Gastroesophageal sphincter (tissue), 4 donors: ENCODE measurements around the gene BRMS1. TPM values are rescaled to one million over a fixed set of nuclear protein-coding genes. Genes with fewer than 3 reads are reported as not detected.

Experiments
- ATAC-seq: fragments of 150-250 bp; one replicate; pipeline ENCODE4 v1.9.1; 2016; ENCODE audit warnings: mild to moderate bottlenecking, moderate library complexity
- H3K27ac ChIP-seq, 4 donors: fragments of 200-600 bp; sonication (generic) in 3 of 4; 1 replicate in 3 of 4; 2 replicates in 1 of 4; pipeline ENCODE4 v1.5.1; 2016 to 2019
- H3K27me3 ChIP-seq: fragments of 200-600 bp; sonication (generic); one replicate; pipeline ENCODE4 v1.5.1; 2019
- H3K36me3 ChIP-seq, 2 donors: fragments of 200-600 bp; sonication (generic); one replicate each; pipeline ENCODE4 v1.5.1; 2019; ENCODE audit warnings: control low read depth in 1 of 2
- H3K4me1 ChIP-seq, 3 donors: fragments of 200-600 bp; sonication (generic); 1 replicate in 2 of 3; 2 replicates in 1 of 3; pipeline ENCODE4 v1.5.1; 2016 to 2019; ENCODE audit warnings: control low read depth in 2 of 3
- H3K4me3 ChIP-seq, 2 donors: fragments of 200-600 bp; sonication (generic); one replicate each; pipeline ENCODE4 v1.5.1; 2019; ENCODE audit warnings: mild to moderate bottlenecking in 1 of 2, moderate library complexity in 1 of 2
- H3K9me3 ChIP-seq, 3 donors: fragments of 200-600 bp; sonication (generic); one replicate each; pipeline ENCODE4 v1.5.1; 2017 to 2019; ENCODE audit warnings: control low read depth in 2 of 3
- EP300 ChIP-seq: sonication (generic); formaldehyde crosslinking; IDR thresholded peaks from one replicate; pipeline ENCODE4 v1.6.1; 2017; ENCODE audit warnings: antibody characterized with exemption, mild to moderate bottlenecking
- POLR2A ChIP-seq, 2 donors: fragments of 450-650 bp; IDR thresholded peaks; one replicate each; pipeline ENCODE4 v1.6.1; 2017; ENCODE audit warnings: antibody characterized with exemption in 2 of 2, mild to moderate bottlenecking in 2 of 2, moderate library complexity in 1 of 2
- POLR2AphosphoS5 ChIP-seq: sonication (generic); formaldehyde crosslinking; IDR thresholded peaks from one replicate; pipeline ENCODE4 v1.6.1; 2017; ENCODE audit warnings: antibody characterized with exemption
- WGBS, 2 donors: methylation state at CpG; one replicate each; pipeline ENCODE4 v1.1.5; 2018; ENCODE audit warnings: low coverage in 1 of 2; 5-methylcytosine and 5-hydroxymethylcytosine counted together
- total RNA-seq, 4 donors: library from RNA; depleted of rRNA; stranded (reverse); fragments of >200 nt; gene quantifications; one replicate each; pipeline ENCODE4 v1.1.0, GENCODE V29; 2016
- TF ChIP-seq, protein P1 (sequence below), 4 experiments: fragments of 200-600 bp in 2 of 4; fragments of 450-650 bp in 2 of 4; sonication (generic) in 1 of 4; IDR thresholded peaks; one replicate each; pipeline ENCODE4 v1.5.1; 2017 to 2019; ENCODE audit warnings: antibody characterized with exemption in 4 of 4, mild to moderate bottlenecking in 2 of 4, moderate library complexity in 2 of 4

Gene BRMS1
- total RNA-seq, 4 donors from 2014 or later = 26.6 to 44.2 (median 35.5) TPM

GRCh38 chr11:66343176-66343575 lies 1.7 kb downstream of the BRMS1 start:
- no peak for ATAC-seq
- Histone ChIP-seq H3K27me3 (no peaks in the 10 kb centered on the region), H3K4me3 (no peak overlapping the region), H3K4me1 (peaks cover 0 to 45% (median 28%) of the 10 kb centered on the region in 3 donors), H3K36me3 (peaks cover 0 to 43% of the 10 kb centered on the region in 2 donors), H3K27ac (no peak overlapping the region), H3K9me3 (no peaks in the 10 kb centered on the region)
- TF ChIP-seq POLR2AphosphoS5 (no peak), POLR2A (IDR thresholded peaks at IDR 0.05) (no peak), EP300 (no peak)
- TF ChIP-seq, protein P1, sequence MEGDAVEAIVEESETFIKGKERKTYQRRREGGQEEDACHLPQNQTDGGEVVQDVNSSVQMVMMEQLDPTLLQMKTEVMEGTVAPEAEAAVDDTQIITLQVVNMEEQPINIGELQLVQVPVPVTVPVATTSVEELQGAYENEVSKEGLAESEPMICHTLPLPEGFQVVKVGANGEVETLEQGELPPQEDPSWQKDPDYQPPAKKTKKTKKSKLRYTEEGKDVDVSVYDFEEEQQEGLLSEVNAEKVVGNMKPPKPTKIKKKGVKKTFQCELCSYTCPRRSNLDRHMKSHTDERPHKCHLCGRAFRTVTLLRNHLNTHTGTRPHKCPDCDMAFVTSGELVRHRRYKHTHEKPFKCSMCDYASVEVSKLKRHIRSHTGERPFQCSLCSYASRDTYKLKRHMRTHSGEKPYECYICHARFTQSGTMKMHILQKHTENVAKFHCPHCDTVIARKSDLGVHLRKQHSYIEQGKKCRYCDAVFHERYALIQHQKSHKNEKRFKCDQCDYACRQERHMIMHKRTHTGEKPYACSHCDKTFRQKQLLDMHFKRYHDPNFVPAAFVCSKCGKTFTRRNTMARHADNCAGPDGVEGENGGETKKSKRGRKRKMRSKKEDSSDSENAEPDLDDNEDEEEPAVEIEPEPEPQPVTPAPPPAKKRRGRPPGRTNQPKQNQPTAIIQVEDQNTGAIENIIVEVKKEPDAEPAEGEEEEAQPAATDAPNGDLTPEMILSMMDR (IDR thresholded peaks at IDR 0.05) = no peak
- 83 to 100% methylated on average over 1 to 7 of the region's 8 CpGs for WGBS, 2 donors

- H3K36me3 ChIP-seq = peaks cover 0 to 58% of the 10 kb centered on the region in 2 donors
- WGBS, 2 donors = 75 to 91% methylated on average over 2 to 8 of the region's 21 CpGs
Observed at GRCh38 chr11:66341502-66342126, 3.3 kb downstream of the BRMS1 start.

DNA sequence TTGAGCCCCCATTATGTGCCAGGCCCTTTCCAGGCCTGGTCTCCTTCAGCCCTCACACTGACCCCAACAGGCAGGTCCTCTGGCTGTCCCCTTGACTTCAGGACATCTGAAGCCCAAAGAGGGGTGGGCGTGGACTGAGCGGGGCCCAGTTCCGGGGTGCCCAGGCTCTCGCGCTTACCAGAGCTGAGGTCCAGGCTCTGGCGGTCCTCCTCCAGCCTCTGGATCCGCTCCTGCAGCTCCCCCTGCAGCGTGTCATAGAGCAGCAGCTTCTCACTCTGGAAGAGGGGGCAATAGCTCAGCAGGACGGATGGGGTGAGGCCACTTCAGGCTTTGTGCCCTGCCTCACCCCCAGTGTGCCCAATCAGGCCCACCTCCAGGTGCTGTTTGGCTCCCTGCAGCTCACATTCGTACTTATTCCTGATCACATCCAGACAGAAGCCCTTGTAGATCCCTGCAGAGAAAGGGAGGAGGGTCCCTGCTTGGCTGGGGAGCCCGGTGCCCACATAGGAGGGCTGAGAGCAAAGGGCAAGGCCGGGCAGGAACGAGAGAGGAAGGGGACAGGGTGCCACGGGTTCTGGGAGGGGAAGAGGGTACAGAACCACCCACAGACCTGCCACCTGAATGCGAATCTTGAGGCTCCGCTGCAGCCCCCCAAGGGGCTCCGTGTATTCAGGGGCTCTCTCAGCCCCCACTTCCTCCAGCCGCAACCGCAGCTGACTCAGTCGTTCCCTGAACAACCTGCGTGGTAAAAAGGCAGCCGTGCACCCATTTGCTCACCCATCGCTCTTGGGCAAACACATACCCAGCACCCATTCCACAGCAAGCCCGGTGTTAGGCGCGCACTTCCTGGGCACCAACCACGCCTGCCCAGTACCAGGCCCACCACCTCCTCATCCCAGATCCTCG lies 4.1 kb downstream of the BRMS1 start:
- Histone ChIP-seq H3K36me3 (peaks cover 0 to 58% of the 10 kb centered on the region in 2 donors), H3K27ac (no peak overlapping the region), H3K4me1 (peaks cover 0 to 45% (median 27%) of the 10 kb centered on the region in 3 donors), H3K4me3 (no peak overlapping the region), H3K9me3 (no peaks in the 10 kb centered on the region), H3K27me3 (no peaks in the 10 kb centered on the region)
- WGBS, 2 donors = 79 to 100% methylated on average over 5 to 7 of the region's 28 CpGs
- TF ChIP-seq, protein P1 (IDR thresholded peaks at IDR 0.05) = no peak
- TF ChIP-seq POLR2A (IDR thresholded peaks at IDR 0.05) = no peak
- no peak for TF ChIP-seq EP300
- TF ChIP-seq POLR2AphosphoS5 = no peak
- ATAC-seq = no peak

More at GRCh38 chr11:66341502-66342126, 3.3 kb downstream of the BRMS1 start:
- no peak overlapping the region for H3K27ac ChIP-seq
- H3K9me3 ChIP-seq = no peaks in the 10 kb centered on the region
- no peak for ATAC-seq
- H3K4me3 ChIP-seq = no peak overlapping the region
- TF ChIP-seq POLR2AphosphoS5 = no peak
- TF ChIP-seq, protein P1 (IDR thresholded peaks at IDR 0.05) = no peak
- no peak for TF ChIP-seq EP300
- no peak for TF ChIP-seq POLR2A (IDR thresholded peaks at IDR 0.05)
- peaks cover 0 to 45% (median 31%) of the 10 kb centered on the region in 3 donors for H3K4me1 ChIP-seq
- H3K27me3 ChIP-seq = no peaks in the 10 kb centered on the region

GRCh38 chr11:66339686-66340483 lies 5.0 kb downstream of the BRMS1 start:
- Histone ChIP-seq H3K27me3 (no peaks in the 10 kb centered on the region), H3K9me3 (no peaks in the 10 kb centered on the region), H3K4me3 (no peak overlapping the region), H3K4me1 (peaks cover 0 to 46% (median 28%) of the 10 kb centered on the region in 3 donors), H3K36me3 (peaks cover 0 to 58% of the 10 kb centered on the region in 2 donors), H3K27ac (no peak overlapping the region)
- ATAC-seq = no peak
- no peak for TF ChIP-seq POLR2AphosphoS5
- no peak for TF ChIP-seq POLR2A (IDR thresholded peaks at IDR 0.05)
- no peak for TF ChIP-seq EP300
- TF ChIP-seq, protein P1 (IDR thresholded peaks at IDR 0.05) = no peak
- 27 to 69% methylated on average over 3 to 5 of the region's 14 CpGs for WGBS, 2 donors
